GM21390 (cell line): ENCODE results near the gene WBP1.

Source experiments
- ATAC-seq: cut with Tn5 transposase; IDR thresholded peaks from one replicate; pipeline ENCODE4 v1.9.1; 2021; ENCODE audit not compliant: unreplicated experiment

The WBP1 gene

DNA sequence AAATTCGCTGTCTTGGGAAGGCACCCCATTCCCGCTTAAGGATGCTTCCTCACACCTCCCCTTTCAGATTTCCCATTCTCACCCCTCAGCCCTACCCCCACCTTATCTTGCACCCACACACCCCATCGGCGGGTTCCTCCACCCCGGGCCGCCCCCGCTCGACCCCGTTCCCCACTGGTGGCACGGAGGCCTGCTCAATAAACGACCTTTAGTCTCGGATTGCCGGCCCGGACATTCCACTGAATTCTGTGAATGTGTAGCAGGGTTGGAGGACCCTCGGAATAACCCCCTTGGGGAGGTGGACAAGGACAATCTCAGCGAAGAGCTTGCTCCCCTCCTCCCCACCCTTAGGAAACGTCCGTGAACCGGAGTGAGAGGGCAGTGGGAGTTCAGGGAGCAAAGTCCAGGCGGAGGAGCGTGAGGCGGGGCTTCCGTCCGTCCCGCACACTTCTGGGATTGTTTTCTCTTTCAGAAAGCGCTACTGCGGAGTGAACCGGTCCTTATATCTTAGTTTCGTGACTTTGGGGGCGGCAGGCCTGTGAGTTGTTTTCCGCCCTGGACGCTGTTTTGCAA, 44.0 kb downstream of the WBP1 start:
- ATAC-seq = no peak

GRCh38 chr2:74502720-74503505, 44.7 kb downstream of the WBP1 start:
- ATAC-seq = peak; percentile 35

DNA sequence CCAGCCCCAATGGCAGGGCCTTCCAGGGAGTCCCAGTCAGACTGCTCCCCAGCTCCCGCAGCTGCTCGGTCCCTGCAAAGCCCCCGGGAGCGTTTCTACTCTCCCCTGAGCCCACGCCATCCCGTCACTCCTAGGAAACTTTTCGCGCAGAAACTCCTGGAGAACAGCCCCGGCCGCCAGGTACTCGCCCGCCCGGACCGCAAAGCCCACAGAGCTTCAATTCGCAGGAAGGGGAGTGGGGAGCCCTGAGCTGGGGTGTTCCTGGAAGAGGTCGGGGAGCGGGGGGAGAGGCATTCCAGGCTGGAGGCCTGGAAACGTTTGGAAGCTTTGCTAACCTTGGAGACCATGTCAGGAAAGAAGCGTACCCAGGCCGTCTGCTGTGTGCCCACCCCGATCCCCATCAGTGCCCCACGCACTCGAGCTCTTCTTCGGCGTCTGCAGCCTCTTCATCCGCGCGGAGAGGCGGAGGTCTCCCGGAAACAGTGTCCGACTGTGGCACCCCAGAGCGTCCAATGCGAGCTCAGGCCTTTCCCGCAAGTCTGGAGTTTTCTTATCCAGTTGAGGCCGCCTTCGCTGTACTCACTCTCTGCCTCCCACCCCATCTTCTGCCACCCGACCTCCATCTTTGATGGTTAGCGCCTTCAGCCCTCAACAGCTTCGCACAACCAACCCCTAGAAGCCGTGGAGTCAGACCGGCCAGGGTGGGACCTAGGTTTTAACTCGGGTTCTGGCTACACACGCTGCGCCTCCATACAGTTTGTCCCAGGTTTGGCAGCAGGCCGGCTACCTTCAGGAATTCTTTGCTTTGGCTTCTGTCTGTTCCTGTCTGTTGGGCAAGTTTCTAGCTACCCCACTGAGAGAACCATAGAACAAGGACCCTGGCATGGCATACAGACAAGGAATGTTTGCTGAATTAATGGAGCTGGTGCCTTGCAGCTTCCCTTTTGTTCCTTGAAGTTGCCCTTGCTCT, 45.6 kb downstream of the WBP1 start:
- no peak for ATAC-seq

- ATAC-seq = no peak
Observed at GRCh38 chr2:74504591-74504990, 46.4 kb downstream of the WBP1 start.

- ATAC-seq = no peak
Observed at GRCh38 chr2:74505448-74506246, 47.4 kb downstream of the WBP1 start.

DNA sequence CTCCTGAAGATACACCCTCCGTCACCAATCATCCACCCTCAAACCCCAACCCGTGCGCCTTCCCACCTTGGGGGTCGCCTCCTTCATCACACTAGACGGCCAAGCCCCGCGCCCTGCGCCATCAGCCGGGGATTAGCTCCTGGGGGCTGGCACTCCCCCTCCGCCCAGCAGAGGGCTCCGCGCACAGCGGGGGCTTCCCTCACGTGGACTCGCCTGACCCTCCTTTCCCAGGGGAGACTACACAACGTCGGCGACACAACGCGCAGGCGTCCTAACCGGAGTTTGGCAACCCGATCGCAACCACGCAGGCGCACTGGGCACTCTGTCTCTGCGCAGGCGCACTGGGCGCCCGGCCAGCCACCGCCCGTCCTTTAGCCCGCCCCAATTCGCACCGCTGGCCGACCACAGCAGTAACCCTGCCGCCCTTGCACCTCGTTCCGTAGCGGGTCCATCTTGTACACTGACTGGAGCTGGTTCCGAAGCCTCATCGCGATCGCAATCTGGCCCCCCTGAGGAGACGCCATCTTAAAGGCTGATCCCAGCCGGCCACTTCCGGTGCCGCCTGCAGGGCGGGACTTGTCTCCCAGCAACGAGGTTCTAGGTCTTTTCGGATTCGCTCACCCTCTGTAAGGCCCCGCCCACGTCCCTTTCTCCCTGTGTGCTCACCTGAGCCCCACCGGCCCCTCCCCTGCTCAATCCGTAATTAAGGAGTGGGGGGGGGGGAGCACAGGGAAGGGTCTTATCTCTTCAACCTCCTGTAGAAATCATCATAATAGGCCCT, 49.1 kb downstream of the WBP1 start, which contains the start of gene PCGF1:
TSS of gene PCGF1 (minus strand) at position 551 of the 781 bp plus-strand sequence. CDS start at position 524, 27 bp downstream.
- peak; percentile 88 for ATAC-seq

DNA sequence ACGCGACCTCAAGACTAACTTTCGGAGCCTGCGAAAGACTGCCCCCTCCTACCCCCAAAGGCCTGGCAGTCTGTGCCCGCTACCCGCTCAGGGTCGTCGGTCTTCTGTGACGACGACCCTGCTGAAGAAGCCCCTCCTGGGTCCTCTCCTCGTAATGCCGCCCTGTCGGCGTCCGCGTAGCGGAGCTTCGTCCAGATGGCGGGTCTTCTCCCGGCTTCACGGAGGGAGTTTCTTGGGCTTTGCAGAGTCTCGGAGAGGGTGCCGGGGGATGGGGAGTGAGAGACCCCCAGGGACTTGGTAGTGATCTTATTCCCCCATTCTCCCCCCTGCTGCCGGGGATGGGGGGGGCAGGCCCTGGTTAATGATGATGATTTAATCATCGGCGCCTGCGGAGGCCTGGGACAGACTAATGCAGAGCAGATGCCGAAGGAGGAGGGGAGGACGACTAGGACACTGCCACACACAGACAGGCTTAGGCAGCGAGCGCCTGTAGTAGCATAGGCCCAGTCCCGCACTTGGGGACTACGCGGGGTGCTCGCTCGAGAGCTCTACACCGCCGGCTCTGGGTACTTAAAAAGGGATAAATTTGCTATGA, 49.8 kb downstream of the WBP1 start:
- no peak for ATAC-seq

- no peak for ATAC-seq
Observed at GRCh38 chr2:74510272-74510671, 52.0 kb downstream of the WBP1 start.
